Fibroblast of lung (primary cell): Measurements from ENCODE around the gene CCDC92. TPM values are rescaled to one million over a fixed set of nuclear protein-coding genes. Genes with fewer than 3 reads are reported as not detected.

Experiments
- DNase-seq, 2 donors: peaks; one replicate each; pipeline versions ENCODE4 v3.0.0 to v3.0.0-alpha.2; 2010; ENCODE audit warnings: low read depth in 2 of 2
- H2AFZ ChIP-seq: 2 replicates; pipeline ENCODE4 v1.5.1; 2012; ENCODE audit warnings: low read length, control low read depth, inconsistent platforms
- H3K27ac ChIP-seq: 2 replicates; pipeline ENCODE4 v1.5.1; 2011; ENCODE audit warnings: low read length, control low read depth; ENCODE audit not compliant: insufficient read depth
- H3K27me3 ChIP-seq: 2 replicates; pipeline ENCODE4 v1.5.1; 2011; ENCODE audit warnings: mild to moderate bottlenecking, low read length; ENCODE audit not compliant: control insufficient read depth, insufficient read depth
- H3K36me3 ChIP-seq: 2 replicates; pipeline ENCODE4 v1.5.1; 2011; ENCODE audit warnings: low read length; ENCODE audit not compliant: control insufficient read depth, insufficient read depth
- H3K4me1 ChIP-seq: 2 replicates; pipeline ENCODE4 v1.5.1; 2011; ENCODE audit warnings: low read length; ENCODE audit not compliant: control insufficient read depth, insufficient read depth; ENCODE audit errors: extremely low read depth
- H3K4me2 ChIP-seq: 2 replicates; pipeline ENCODE4 v1.5.1; 2011; ENCODE audit warnings: low read length, control low read depth; ENCODE audit not compliant: insufficient read depth; ENCODE audit errors: extremely low read depth
- H3K4me3 ChIP-seq, 4 experiments: fragments of 200-600 bp in 1 of 4; sonication (generic) in 1 of 4; replicated peaks in 1 of 4; 2 replicates each; pipeline ENCODE4 v1.5.1; 2011 to 2016; ENCODE audit warnings: low read length in 4 of 4, low read depth in 3 of 4, mild to moderate bottlenecking in 3 of 4, control low read depth in 2 of 4, inconsistent platforms in 1 of 4, mixed read lengths in 1 of 4; ENCODE audit not compliant: insufficient read depth in 1 of 4; ENCODE audit errors: control extremely low read depth in 1 of 4
- H3K79me2 ChIP-seq: 2 replicates; pipeline ENCODE4 v1.5.1; 2012; ENCODE audit warnings: mild to moderate bottlenecking, low read length, inconsistent platforms; ENCODE audit not compliant: control insufficient read depth, insufficient read depth
- H3K9ac ChIP-seq: 2 replicates; pipeline ENCODE4 v1.5.1; 2011; ENCODE audit warnings: mild to moderate bottlenecking, low read length, control low read depth; ENCODE audit not compliant: insufficient read depth
- H3K9me3 ChIP-seq: 2 replicates; pipeline ENCODE4 v1.5.1; 2012; ENCODE audit warnings: low read depth, low read length; ENCODE audit not compliant: control insufficient read depth, insufficient read depth
- H4K20me1 ChIP-seq: 2 replicates; pipeline ENCODE4 v1.5.1; 2011; ENCODE audit warnings: low read length; ENCODE audit not compliant: control insufficient read depth, insufficient read depth; ENCODE audit errors: extremely low read depth
- EZH2 ChIP-seq: IDR thresholded peaks from 2 replicates; pipeline ENCODE4 v1.5.1; 2012; ENCODE audit warnings: low read length, control low read depth, mild to moderate bottlenecking; ENCODE audit errors: missing control alignments
- polyA plus RNA-seq, 2 donors: library from polyadenylated mRNA; depleted of rRNA in 1 of 2; stranded (reverse) in 1 of 2; unstranded in 1 of 2; fragments of >200 nt; gene quantifications; 2 replicates each; pipeline ENCODE4 v1.2.1, GENCODE V29; 2011 to 2012; ENCODE audit warnings: missing spikeins in 1 of 2
- total RNA-seq: library from RNA; depleted of rRNA; stranded (reverse); fragments of >200 nt; gene quantifications from 2 replicates; pipeline ENCODE4 v1.2.1, GENCODE V29; 2014
- TF ChIP-seq, protein P1 (sequence below), 2 donors: IDR thresholded peaks in 1 of 2; conservative IDR thresholded peaks in 1 of 2; 1 replicate in 1 of 2; 2 replicates in 1 of 2; pipeline ENCODE4 v1.5.1; 2011 to 2012; ENCODE audit warnings: low read length in 2 of 2, control low read depth in 1 of 2, inconsistent platforms in 1 of 2, low read depth in 1 of 2, mild to moderate bottlenecking in 1 of 2

CCDC92 gene
- total and polyA plus RNA-seq, 2 donors (not counting 1 experiment from before 2014, with no cell fraction given) = 13.2 to 42.3 TPM

DNA sequence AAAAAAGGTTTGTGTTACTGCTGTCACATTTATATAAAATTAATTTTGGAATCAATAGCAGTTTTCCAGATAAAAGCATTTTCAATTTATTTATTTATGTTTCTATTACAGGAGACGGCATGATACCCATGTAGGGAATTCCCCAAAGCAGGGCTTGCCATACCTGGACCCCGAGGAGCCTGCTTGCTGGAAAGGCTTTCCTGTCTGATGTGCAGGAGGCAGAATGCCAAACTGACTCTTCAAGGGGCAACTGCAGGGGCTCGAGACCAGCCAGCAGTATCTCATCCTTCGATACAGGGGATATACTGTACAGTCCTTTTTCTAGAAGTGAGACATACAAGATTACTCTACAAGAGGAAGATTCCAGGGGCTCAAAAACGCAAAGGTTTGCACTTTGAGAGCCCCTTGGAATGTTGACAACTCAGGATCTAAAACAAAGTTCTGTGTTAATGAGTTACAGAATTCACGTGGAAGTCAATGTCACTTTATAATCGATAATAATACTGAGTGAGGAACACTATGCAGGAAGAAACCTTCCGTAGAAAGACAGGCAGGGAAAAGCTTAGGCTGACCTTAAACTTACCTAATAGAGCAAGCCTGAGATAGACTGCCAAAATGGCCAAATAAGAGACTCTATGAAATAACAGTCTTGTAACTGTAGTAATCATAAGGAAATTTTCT, 38.9 kb upstream of the CCDC92 start:
- Histone ChIP-seq H2AFZ (no peak overlapping the region), H3K9me3 (no peaks in the 10 kb centered on the region), H3K79me2 (no peaks in the 10 kb centered on the region), H3K4me3 (no peak overlapping the region), H3K9ac (no peak overlapping the region), H3K4me2 (no peak overlapping the region), H3K4me1 (no peaks in the 10 kb centered on the region), H3K27ac (no peak overlapping the region), H4K20me1 (no peaks in the 10 kb centered on the region), H3K36me3 (peaks cover 5% of the 10 kb centered on the region), H3K27me3 (no peaks in the 10 kb centered on the region)
- TF ChIP-seq EZH2 = no peak
- TF ChIP-seq, protein P1, sequence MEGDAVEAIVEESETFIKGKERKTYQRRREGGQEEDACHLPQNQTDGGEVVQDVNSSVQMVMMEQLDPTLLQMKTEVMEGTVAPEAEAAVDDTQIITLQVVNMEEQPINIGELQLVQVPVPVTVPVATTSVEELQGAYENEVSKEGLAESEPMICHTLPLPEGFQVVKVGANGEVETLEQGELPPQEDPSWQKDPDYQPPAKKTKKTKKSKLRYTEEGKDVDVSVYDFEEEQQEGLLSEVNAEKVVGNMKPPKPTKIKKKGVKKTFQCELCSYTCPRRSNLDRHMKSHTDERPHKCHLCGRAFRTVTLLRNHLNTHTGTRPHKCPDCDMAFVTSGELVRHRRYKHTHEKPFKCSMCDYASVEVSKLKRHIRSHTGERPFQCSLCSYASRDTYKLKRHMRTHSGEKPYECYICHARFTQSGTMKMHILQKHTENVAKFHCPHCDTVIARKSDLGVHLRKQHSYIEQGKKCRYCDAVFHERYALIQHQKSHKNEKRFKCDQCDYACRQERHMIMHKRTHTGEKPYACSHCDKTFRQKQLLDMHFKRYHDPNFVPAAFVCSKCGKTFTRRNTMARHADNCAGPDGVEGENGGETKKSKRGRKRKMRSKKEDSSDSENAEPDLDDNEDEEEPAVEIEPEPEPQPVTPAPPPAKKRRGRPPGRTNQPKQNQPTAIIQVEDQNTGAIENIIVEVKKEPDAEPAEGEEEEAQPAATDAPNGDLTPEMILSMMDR (conservative IDR thresholded peaks at IDR 0.05 in 1 of 2, IDR thresholded peaks at IDR 0.05 in 1 of 2; ENCODE audit: low read depth in 1 of 2, low read length in 2 of 2) = no peak
- no peak for DNase-seq

DNA sequence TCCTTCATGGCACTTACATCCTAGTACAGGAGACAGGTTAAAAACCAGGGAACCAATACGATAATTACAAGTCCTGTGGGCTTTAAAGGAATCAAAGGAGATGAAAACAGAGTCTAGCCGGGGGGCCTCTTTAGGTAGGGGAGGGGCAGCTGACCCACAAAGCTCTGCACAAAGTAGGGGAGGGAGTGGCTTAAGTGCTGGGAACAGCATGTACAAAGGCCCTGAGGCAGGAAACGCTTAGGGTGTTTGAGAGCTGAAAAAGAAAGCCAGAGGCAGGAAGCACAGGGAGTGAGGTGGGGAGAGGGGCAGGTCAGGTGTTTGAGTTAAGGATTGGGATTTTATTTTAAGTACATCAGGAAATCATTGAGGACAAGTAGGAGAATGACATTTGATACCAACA, 38.1 kb upstream of the CCDC92 start:
- Histone ChIP-seq H3K4me3 (no peak overlapping the region), H3K9ac (no peak overlapping the region), H2AFZ (no peak overlapping the region), H3K9me3 (no peaks in the 10 kb centered on the region), H3K36me3 (peaks cover 5% of the 10 kb centered on the region), H3K27me3 (no peaks in the 10 kb centered on the region), H3K27ac (no peak overlapping the region), H3K79me2 (no peaks in the 10 kb centered on the region), H3K4me2 (no peak overlapping the region), H4K20me1 (no peaks in the 10 kb centered on the region), H3K4me1 (no peaks in the 10 kb centered on the region)
- TF ChIP-seq, protein P1 (conservative IDR thresholded peaks at IDR 0.05 in 1 of 2, IDR thresholded peaks at IDR 0.05 in 1 of 2; ENCODE audit: low read depth in 1 of 2, low read length in 2 of 2) = no peak
- no peak for TF ChIP-seq EZH2
- DNase-seq = no peak

DNA sequence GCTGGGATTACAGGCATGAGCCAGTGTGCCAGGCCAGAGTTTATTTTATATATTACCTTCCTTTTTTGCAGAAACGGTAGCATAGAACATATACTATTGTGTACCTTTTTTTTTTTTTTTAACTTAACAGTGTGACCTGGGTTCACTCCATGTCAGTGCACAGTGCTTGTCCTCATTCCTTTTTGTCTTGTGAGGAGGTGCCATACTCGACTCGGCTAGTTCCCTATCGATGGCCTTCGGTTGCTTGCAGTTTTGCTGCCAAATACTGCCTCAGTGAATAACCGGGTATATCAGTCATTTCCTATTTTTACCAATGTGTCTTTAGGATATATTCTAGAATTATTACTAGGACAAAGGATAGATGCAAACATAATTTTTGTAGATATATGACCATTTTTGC, 37.1 kb upstream of the CCDC92 start:
- H3K4me2 ChIP-seq = no peak overlapping the region
- no peaks in the 10 kb centered on the region for H3K79me2 ChIP-seq
- H2AFZ ChIP-seq = no peak overlapping the region
- H4K20me1 ChIP-seq = no peaks in the 10 kb centered on the region
- H3K9me3 ChIP-seq = no peaks in the 10 kb centered on the region
- peaks cover 3% of the 10 kb centered on the region for H3K36me3 ChIP-seq
- no peak for TF ChIP-seq EZH2
- TF ChIP-seq, protein P1 (conservative IDR thresholded peaks at IDR 0.05 in 1 of 2, IDR thresholded peaks at IDR 0.05 in 1 of 2; ENCODE audit: low read depth in 1 of 2, low read length in 2 of 2) = no peak
- H3K27me3 ChIP-seq = no peaks in the 10 kb centered on the region
- no peak overlapping the region for H3K4me3 ChIP-seq
- H3K4me1 ChIP-seq = no peaks in the 10 kb centered on the region
- no peak overlapping the region for H3K27ac ChIP-seq
- no peak for DNase-seq
- no peak overlapping the region for H3K9ac ChIP-seq
